ENCODE data around the gene KCTD20. TPM values are rescaled to one million over a fixed set of nuclear protein-coding genes. Genes with fewer than 3 reads are reported as not detected.

The KCTD20 gene
- total and polyA plus RNA-seq, 10 of the 15 experiments (the other 5 are each of a cell fraction or from before 2014, with no cell fraction given), result 18.1 to 77.0 (median 50.5) TPM

DNA sequence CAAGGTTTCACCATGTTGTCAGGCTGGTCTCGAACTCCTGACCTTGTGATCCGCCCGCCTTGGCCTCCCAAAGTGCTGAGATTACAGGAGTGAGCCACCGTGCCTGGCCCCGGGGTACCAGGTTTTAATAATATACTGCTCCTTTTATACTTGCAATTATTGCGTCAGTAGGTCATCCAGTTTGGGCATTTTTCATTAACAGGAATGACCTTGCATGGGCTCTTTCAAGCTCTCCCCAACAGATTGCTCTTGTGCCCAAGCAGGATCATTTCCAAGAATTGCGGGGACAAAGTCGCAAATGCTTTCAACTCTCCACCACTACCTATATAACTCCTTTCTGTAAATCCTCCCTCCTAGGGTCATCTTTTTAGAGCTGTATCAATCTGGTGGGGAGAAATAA is 80.7 kb downstream of the KCTD20 start:
- H3K27me3 ChIP-seq (replicated peaks in 1 of 2; ENCODE audit: control insufficient read depth in 2 of 2, insufficient read depth in 2 of 2, low read length in 1 of 2), result no peaks in the 10 kb centered on the region
- H3K4me1 ChIP-seq (ENCODE audit: control insufficient read depth, insufficient read depth, low read length), result no peaks in the 10 kb centered on the region
- no peaks in the 10 kb centered on the region for H3K79me2 ChIP-seq (ENCODE audit: control insufficient read depth, insufficient read depth, low read length)
- H3K36me3 ChIP-seq (ENCODE audit: control insufficient read depth in 2 of 2, insufficient read depth in 2 of 2, low read length in 1 of 2), result peaks cover 2 to 20% of the 10 kb centered on the region in 2 experiments
- no peak overlapping the region for H3K4me3 ChIP-seq
- in situ Hi-C loops (cut with MboI), result no loop called here
- H2AFZ ChIP-seq (ENCODE audit: control insufficient read depth, low read depth, low read length), result no peak overlapping the region
- no peak overlapping the region for H3K27ac ChIP-seq (ENCODE audit: control insufficient read depth, insufficient read depth)
- CTCF ChIA-PET, result no interaction called here
- no peaks in the 10 kb centered on the region for H4K20me1 ChIP-seq (ENCODE audit: control insufficient read depth, insufficient read depth)
- ATAC-seq (no peak), DNase-seq (ENCODE audit: low read depth, low spot score) (no peak), FAIRE-seq (no peak)
- H3K9ac ChIP-seq (ENCODE audit: control insufficient read depth, insufficient read depth, low read length), result no peak overlapping the region
- POLR2A ChIA-PET, result interaction anchor here (0.6 kb wide), 1 partner anchor 19 kb away, joined by 7 read pairs; no protein-coding TSS in a partner anchor
- no peak for TF ChIP-seq LARP7 (IDR thresholded peaks at IDR 0.05)
- no peak for TF ChIP-seq ZNF24 (IDR thresholded peaks at IDR 0.05)
- no peak for TF ChIP-seq SPI1 (IDR thresholded peaks at IDR 0.05; ENCODE audit: borderline replicate concordance, insufficient read depth, low read depth, low read length)
- TF ChIP-seq FOXK2 (IDR thresholded peaks at IDR 0.05), result no peak
- TF ChIP-seq, protein P1, sequence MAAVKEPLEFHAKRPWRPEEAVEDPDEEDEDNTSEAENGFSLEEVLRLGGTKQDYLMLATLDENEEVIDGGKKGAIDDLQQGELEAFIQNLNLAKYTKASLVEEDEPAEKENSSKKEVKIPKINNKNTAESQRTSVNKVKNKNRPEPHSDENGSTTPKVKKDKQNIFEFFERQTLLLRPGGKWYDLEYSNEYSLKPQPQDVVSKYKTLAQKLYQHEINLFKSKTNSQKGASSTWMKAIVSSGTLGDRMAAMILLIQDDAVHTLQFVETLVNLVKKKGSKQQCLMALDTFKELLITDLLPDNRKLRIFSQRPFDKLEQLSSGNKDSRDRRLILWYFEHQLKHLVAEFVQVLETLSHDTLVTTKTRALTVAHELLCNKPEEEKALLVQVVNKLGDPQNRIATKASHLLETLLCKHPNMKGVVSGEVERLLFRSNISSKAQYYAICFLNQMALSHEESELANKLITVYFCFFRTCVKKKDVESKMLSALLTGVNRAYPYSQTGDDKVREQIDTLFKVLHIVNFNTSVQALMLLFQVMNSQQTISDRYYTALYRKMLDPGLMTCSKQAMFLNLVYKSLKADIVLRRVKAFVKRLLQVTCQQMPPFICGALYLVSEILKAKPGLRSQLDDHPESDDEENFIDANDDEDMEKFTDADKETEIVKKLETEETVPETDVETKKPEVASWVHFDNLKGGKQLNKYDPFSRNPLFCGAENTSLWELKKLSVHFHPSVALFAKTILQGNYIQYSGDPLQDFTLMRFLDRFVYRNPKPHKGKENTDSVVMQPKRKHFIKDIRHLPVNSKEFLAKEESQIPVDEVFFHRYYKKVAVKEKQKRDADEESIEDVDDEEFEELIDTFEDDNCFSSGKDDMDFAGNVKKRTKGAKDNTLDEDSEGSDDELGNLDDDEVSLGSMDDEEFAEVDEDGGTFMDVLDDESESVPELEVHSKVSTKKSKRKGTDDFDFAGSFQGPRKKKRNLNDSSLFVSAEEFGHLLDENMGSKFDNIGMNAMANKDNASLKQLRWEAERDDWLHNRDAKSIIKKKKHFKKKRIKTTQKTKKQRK (IDR thresholded peaks at IDR 0.05; ENCODE audit: low read depth, low read length), result no peak
- TF ChIP-seq ATF7 (IDR thresholded peaks at IDR 0.05; ENCODE audit: low read depth), result no peak
- TF ChIP-seq HDAC6 (IDR thresholded peaks at IDR 0.05; ENCODE audit: unreplicated experiment), result no peak
- no peak for TF ChIP-seq RELA (IDR thresholded peaks at IDR 0.05; ENCODE audit: borderline replicate concordance, partially characterized antibody)
- TF ChIP-seq EZH2 (IDR thresholded peaks at IDR 0.05; ENCODE audit: borderline replicate concordance, control insufficient read depth, low read depth, low read length), result no peak
- TF ChIP-seq, protein P2, sequence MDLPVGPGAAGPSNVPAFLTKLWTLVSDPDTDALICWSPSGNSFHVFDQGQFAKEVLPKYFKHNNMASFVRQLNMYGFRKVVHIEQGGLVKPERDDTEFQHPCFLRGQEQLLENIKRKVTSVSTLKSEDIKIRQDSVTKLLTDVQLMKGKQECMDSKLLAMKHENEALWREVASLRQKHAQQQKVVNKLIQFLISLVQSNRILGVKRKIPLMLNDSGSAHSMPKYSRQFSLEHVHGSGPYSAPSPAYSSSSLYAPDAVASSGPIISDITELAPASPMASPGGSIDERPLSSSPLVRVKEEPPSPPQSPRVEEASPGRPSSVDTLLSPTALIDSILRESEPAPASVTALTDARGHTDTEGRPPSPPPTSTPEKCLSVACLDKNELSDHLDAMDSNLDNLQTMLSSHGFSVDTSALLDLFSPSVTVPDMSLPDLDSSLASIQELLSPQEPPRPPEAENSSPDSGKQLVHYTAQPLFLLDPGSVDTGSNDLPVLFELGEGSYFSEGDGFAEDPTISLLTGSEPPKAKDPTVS (IDR thresholded peaks at IDR 0.05; ENCODE audit: low read depth, low read length), result no peak
- TF ChIP-seq IKZF2 (IDR thresholded peaks at IDR 0.05), result no peak
- intact Hi-C loops (cut with micrococcal nuclease; ENCODE audit: unreplicated experiment), result no loop called here
- RAD21 ChIA-PET (ENCODE audit: unreplicated experiment), result interaction anchor here (0.6 kb wide), 1 partner anchor 203 kb away, joined by 4 read pairs; no protein-coding TSS in a partner anchor
- 99% methylated on average over 8 of the region's 8 CpGs for WGBS (ENCODE audit: insufficient coverage, insufficient replicate concordance, low lambda C conversion rate, missing lambda C conversion rate)
- BruUV-seq (replicated peaks), result no TSS peak
- no peaks in the 10 kb centered on the region for H3K9me3 ChIP-seq (replicated peaks; ENCODE audit: control insufficient read depth, insufficient read depth, low read length)
- no peak overlapping the region for H3K4me2 ChIP-seq (ENCODE audit: control insufficient read depth, insufficient read depth)
- SMC1A ChIA-PET (ENCODE audit: uncharacterized antibody, unreplicated experiment), result interaction anchor here (0.7 kb wide), 1 partner anchor 156 kb away, joined by 3 read pairs; no protein-coding TSS in a partner anchor
